ENCODE results near the gene CYB5R4.
"Not testable (repeated sequence)": the region's sequence is repeated elsewhere in the genome, so short reads cannot be mapped to it uniquely, and the experiment has no call there.

Gene CYB5R4

GRCh38 chr6:83907623-83908390 is 48.3 kb downstream of the CYB5R4 start:
- not testable (repeated sequence) for DNase-seq (ENCODE audit: low read depth in 2 of 3, low spot score in 1 of 3)

GRCh38 chr6:83908813-83909212 is 49.3 kb downstream of the CYB5R4 start:
- no peak for DNase-seq (ENCODE audit: low read depth in 2 of 3, low spot score in 1 of 3)

- no peak for DNase-seq (ENCODE audit: low read depth in 2 of 3, low spot score in 1 of 3)
These were observed 51.8 kb downstream of the CYB5R4 start for GRCh38 chr6:83911278-83911677.

- no peak for DNase-seq (ENCODE audit: low read depth in 2 of 3, low spot score in 1 of 3)
These were observed 55.5 kb downstream of the CYB5R4 start for GRCh38 chr6:83914953-83915352.

- no peak for DNase-seq (ENCODE audit: low read depth in 2 of 3, low spot score in 1 of 3)
These were observed 57.5 kb downstream of the CYB5R4 start for GRCh38 chr6:83917001-83917400.

- no peak for DNase-seq (ENCODE audit: low read depth in 2 of 3, low spot score in 1 of 3)
These were observed 60.5 kb downstream of the CYB5R4 start for GRCh38 chr6:83920017-83920416.

GRCh38 chr6:83921315-83921714 is 61.8 kb downstream of the CYB5R4 start:
- no peak for DNase-seq (ENCODE audit: low read depth in 2 of 3, low spot score in 1 of 3)

- no peak for DNase-seq (ENCODE audit: low read depth in 2 of 3, low spot score in 1 of 3)
These were observed 68.0 kb downstream of the CYB5R4 start for GRCh38 chr6:83927470-83927869.

- DNase-seq (ENCODE audit: low read depth in 2 of 3, low spot score in 1 of 3): no peak
These were observed 68.8 kb downstream of the CYB5R4 start for GRCh38 chr6:83928286-83928685.

- DNase-seq (ENCODE audit: low read depth in 2 of 3, low spot score in 1 of 3): not testable (repeated sequence)
These were observed 86.8 kb downstream of the CYB5R4 start for GRCh38 chr6:83946201-83946833.

- not testable (repeated sequence) for DNase-seq (ENCODE audit: low read depth in 2 of 3, low spot score in 1 of 3)
These were observed 88.5 kb downstream of the CYB5R4 start for GRCh38 chr6:83947983-83948382.

- no peak for DNase-seq (ENCODE audit: low read depth in 2 of 3, low spot score in 1 of 3)
These were observed 89.4 kb downstream of the CYB5R4 start for GRCh38 chr6:83948851-83949250.

- not testable (repeated sequence) for DNase-seq (ENCODE audit: low read depth in 2 of 3, low spot score in 1 of 3)
These were observed 91.9 kb downstream of the CYB5R4 start for GRCh38 chr6:83951423-83951822.

- DNase-seq (ENCODE audit: low read depth in 2 of 3, low spot score in 1 of 3): no peak
These were observed 93.3 kb downstream of the CYB5R4 start for GRCh38 chr6:83952830-83953229.

GRCh38 chr6:83954371-83954770 is 94.9 kb downstream of the CYB5R4 start:
- no peak for DNase-seq (ENCODE audit: low read depth in 2 of 3, low spot score in 1 of 3)

- no peak for DNase-seq (ENCODE audit: low read depth in 2 of 3, low spot score in 1 of 3)
These were observed 98.8 kb downstream of the CYB5R4 start for GRCh38 chr6:83958241-83958685.

- no peak for DNase-seq (ENCODE audit: low read depth in 2 of 3, low spot score in 1 of 3)
These were observed 101.2 kb downstream of the CYB5R4 start for GRCh38 chr6:83960664-83961063.

- no peak for DNase-seq (ENCODE audit: low read depth in 2 of 3, low spot score in 1 of 3)
These were observed 103.1 kb downstream of the CYB5R4 start for GRCh38 chr6:83962582-83962981.

GRCh38 chr6:83966539-83966938 is 107.0 kb downstream of the CYB5R4 start:
- no peak for DNase-seq (ENCODE audit: low read depth in 2 of 3, low spot score in 1 of 3)

GRCh38 chr6:83970582-83970981 is 111.1 kb downstream of the CYB5R4 start:
- DNase-seq (ENCODE audit: low read depth in 2 of 3, low spot score in 1 of 3): no peak

- no peak for DNase-seq (ENCODE audit: low read depth in 2 of 3, low spot score in 1 of 3)
These were observed 115.0 kb downstream of the CYB5R4 start for GRCh38 chr6:83974409-83975050.
